Measurements from ENCODE around the gene UNC93A. TPM values are rescaled to one million over a fixed set of nuclear protein-coding genes. Genes with fewer than 3 reads are reported as not detected.
"Not testable (repeated sequence)": the region's sequence is repeated elsewhere in the genome, so short reads cannot be mapped to it uniquely, and the experiment has no call there.

Gene UNC93A
- total and polyA plus RNA-seq, 2 donors: 2.8 TPM

DNA sequence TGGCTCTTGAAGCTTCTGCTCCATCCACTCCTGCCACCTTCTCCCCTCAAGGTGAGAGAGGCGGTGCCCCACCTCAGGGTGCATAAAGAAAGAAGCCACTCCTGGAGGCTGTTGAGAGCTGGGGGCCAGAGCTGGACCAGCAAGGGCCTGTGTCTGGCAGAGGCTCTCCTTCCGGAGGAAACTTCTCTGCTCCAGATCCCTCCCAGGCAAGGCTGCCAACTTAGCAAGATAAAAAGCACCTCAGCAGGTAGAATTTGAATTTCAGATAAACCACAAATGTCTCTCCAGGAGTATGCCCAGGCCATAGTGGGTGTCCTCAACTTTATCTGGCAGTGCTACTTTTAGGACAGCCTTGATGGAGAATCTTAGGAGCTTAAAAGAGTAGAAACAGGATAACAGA lies 13.8 kb downstream of the UNC93A start:
- Histone ChIP-seq H3K36me3 (ENCODE audit: control insufficient read depth in 2 of 2, insufficient read depth in 2 of 2, low read length in 1 of 2) (no peaks in the 10 kb centered on the region), H3K4me3 (ENCODE audit: low read length in 2 of 2) (no peak overlapping the region), H3K27me3 (ENCODE audit: control insufficient read depth in 2 of 2, insufficient read depth in 1 of 2, low read length in 1 of 2) (peaks cover 0 to 2% of the 10 kb centered on the region in 2 donors), H3K4me1 (ENCODE audit: control insufficient read depth in 2 of 2, insufficient read depth in 2 of 2, low read length in 2 of 2) (peaks cover 14 to 25% of the 10 kb centered on the region in 2 donors), H3K27ac (ENCODE audit: low read depth in 1 of 2, low read length in 1 of 2) (no peak overlapping the region), H3K9me3 (ENCODE audit: control insufficient read depth in 2 of 2, insufficient read depth in 1 of 2, low read length in 1 of 2) (no peaks in the 10 kb centered on the region)
- DNase-seq (ENCODE audit: low read depth in 6 of 9, low spot score in 9 of 9): no peak
- 96% methylated on average over 2 of the region's 2 CpGs for WGBS

DNA sequence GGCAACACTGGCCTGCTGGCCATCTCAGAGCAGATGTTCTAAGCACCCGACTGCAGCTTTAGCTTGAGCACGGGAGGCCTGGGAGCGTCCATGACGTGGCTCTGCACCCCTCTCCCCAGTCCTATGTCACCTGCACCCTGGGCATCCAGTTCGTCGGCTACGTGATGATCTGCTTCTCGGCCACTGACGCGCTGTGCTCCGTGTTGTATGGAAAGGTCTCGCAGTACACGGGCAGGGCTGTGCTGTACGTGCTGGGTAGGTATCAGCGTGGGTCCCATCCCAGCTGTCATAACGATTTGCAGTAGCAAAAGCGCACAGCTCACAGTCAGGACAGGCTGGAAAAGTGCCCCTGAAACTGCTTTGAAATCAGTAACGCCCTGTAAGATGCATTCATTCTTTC lies 14.7 kb downstream of the UNC93A start:
- peaks cover 0 to 2% of the 10 kb centered on the region in 2 donors for H3K27me3 ChIP-seq (ENCODE audit: control insufficient read depth in 2 of 2, insufficient read depth in 1 of 2, low read length in 1 of 2)
- H3K4me3 ChIP-seq (ENCODE audit: low read length in 2 of 2): no peak overlapping the region
- no peak for DNase-seq (ENCODE audit: low read depth in 6 of 9, low spot score in 9 of 9)
- H3K9me3 ChIP-seq (ENCODE audit: control insufficient read depth in 2 of 2, insufficient read depth in 1 of 2, low read length in 1 of 2): no peaks in the 10 kb centered on the region
- no peak overlapping the region for H3K27ac ChIP-seq (ENCODE audit: low read depth in 1 of 2, low read length in 1 of 2)
- WGBS: 89% methylated on average over 18 of the region's 18 CpGs
- H3K4me1 ChIP-seq (ENCODE audit: control insufficient read depth in 2 of 2, insufficient read depth in 2 of 2, low read length in 2 of 2): peaks cover 6 to 16% of the 10 kb centered on the region in 2 donors
- H3K36me3 ChIP-seq (ENCODE audit: control insufficient read depth in 2 of 2, insufficient read depth in 2 of 2, low read length in 1 of 2): no peaks in the 10 kb centered on the region

DNA sequence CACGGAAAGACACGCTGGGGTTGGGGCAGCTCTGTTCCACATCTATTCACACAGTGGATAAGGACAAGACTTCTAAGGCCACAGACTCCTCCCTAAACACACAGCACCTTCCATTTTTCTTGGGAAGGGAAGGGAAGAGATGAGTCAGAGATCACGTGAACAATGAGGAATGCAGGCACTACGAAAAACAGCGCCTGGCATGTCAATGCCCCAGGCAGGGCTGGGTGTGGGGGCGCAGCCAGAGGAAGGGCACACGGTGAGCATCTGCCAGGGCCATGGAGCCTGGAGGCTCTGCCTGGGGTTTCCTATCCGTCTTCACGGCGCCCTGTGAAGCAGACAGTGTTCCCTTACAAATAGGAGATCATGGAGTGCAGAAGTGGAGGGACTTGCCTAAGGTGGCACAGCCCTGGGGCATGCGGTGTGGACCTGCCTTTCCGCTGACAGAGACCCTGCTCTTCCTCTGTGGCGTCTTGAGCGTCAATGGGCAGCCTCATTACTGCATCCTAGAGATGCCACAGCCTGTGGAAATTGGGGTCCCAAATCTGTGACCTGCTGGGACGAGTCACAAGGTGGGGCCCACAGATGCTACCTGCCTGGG lies 15.4 kb downstream of the UNC93A start:
- Histone ChIP-seq H3K4me3 (ENCODE audit: low read length in 2 of 2) (no peak overlapping the region), H3K36me3 (ENCODE audit: control insufficient read depth in 2 of 2, insufficient read depth in 2 of 2, low read length in 1 of 2) (no peaks in the 10 kb centered on the region), H3K4me1 (ENCODE audit: control insufficient read depth in 2 of 2, insufficient read depth in 2 of 2, low read length in 2 of 2) (peaks cover 3 to 9% of the 10 kb centered on the region in 2 donors), H3K27ac (ENCODE audit: low read depth in 1 of 2, low read length in 1 of 2) (no peak overlapping the region), H3K9me3 (ENCODE audit: control insufficient read depth in 2 of 2, insufficient read depth in 1 of 2, low read length in 1 of 2) (no peaks in the 10 kb centered on the region), H3K27me3 (ENCODE audit: control insufficient read depth in 2 of 2, insufficient read depth in 1 of 2, low read length in 1 of 2) (peaks cover 0 to 2% of the 10 kb centered on the region in 2 donors)
- 93% methylated on average over 15 of the region's 15 CpGs for WGBS
- DNase-seq (ENCODE audit: low read depth in 6 of 9, low spot score in 9 of 9): no peak

DNA sequence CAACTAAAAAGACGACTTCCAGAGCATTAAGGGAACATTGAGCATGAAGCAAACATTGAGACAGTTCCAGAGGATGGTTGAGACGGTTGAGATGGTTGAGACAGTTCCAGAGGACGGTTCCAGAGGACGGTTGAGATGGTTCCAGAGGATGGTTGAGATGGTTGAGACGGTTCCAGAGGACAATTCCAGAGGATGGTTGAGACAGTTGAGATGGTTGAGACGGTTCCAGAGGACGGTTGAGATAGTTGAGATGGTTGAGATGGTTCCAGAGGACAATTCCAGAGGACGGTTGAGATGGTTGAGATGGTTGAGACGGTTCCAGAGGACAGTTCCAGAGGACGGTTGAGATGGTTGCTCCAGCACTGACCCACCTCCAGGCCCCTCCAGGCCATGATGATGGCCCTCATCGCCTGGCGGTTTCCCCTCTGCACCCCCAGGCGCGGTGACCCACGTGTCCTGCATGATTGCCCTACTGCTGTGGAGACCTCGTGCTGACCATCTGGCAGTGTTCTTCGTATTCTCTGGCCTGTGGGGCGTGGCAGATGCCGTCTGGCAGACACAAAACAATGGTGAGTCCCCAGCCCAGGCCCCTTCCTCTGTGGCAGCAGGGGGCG lies 16.3 kb downstream of the UNC93A start:
- Histone ChIP-seq H3K9me3 (ENCODE audit: control insufficient read depth in 2 of 2, insufficient read depth in 1 of 2, low read length in 1 of 2) (no peaks in the 10 kb centered on the region), H3K4me1 (ENCODE audit: control insufficient read depth in 2 of 2, insufficient read depth in 2 of 2, low read length in 2 of 2) (no peaks in the 10 kb centered on the region), H3K27ac (ENCODE audit: low read depth in 1 of 2, low read length in 1 of 2) (no peak overlapping the region), H3K27me3 (ENCODE audit: control insufficient read depth in 2 of 2, insufficient read depth in 1 of 2, low read length in 1 of 2) (peaks cover 0 to 2% of the 10 kb centered on the region in 2 donors), H3K36me3 (ENCODE audit: control insufficient read depth in 2 of 2, insufficient read depth in 2 of 2, low read length in 1 of 2) (no peaks in the 10 kb centered on the region), H3K4me3 (ENCODE audit: low read length in 2 of 2) (no peak overlapping the region)
- no peak for DNase-seq (ENCODE audit: low read depth in 6 of 9, low spot score in 9 of 9)
- 86% methylated on average over 20 of the region's 20 CpGs for WGBS

- no peaks in the 10 kb centered on the region for H3K9me3 ChIP-seq (ENCODE audit: control insufficient read depth in 2 of 2, insufficient read depth in 1 of 2, low read length in 1 of 2)
- no peaks in the 10 kb centered on the region for H3K36me3 ChIP-seq (ENCODE audit: control insufficient read depth in 2 of 2, insufficient read depth in 2 of 2, low read length in 1 of 2)
- H3K27me3 ChIP-seq (ENCODE audit: control insufficient read depth in 2 of 2, insufficient read depth in 1 of 2, low read length in 1 of 2): peaks cover 0 to 2% of the 10 kb centered on the region in 2 donors
- no peak for DNase-seq (ENCODE audit: low read depth in 6 of 9, low spot score in 9 of 9)
- H3K4me1 ChIP-seq (ENCODE audit: control insufficient read depth in 2 of 2, insufficient read depth in 2 of 2, low read length in 2 of 2): no peaks in the 10 kb centered on the region
- 94% methylated on average over 5 of the region's 5 CpGs for WGBS
- no peak overlapping the region for H3K4me3 ChIP-seq (ENCODE audit: low read length in 2 of 2)
- no peak overlapping the region for H3K27ac ChIP-seq (ENCODE audit: low read depth in 1 of 2, low read length in 1 of 2)
Observed at GRCh38 chr6:167308207-167308606, 17.1 kb downstream of the UNC93A start.

- H3K4me1 ChIP-seq (ENCODE audit: control insufficient read depth in 2 of 2, insufficient read depth in 2 of 2, low read length in 2 of 2); H3K27ac ChIP-seq (ENCODE audit: low read depth in 1 of 2, low read length in 1 of 2); H3K9me3 ChIP-seq (ENCODE audit: control insufficient read depth in 2 of 2, insufficient read depth in 1 of 2, low read length in 1 of 2); DNase-seq (ENCODE audit: low read depth in 6 of 9, low spot score in 9 of 9); H3K27me3 ChIP-seq (ENCODE audit: control insufficient read depth in 2 of 2, insufficient read depth in 1 of 2, low read length in 1 of 2); H3K36me3 ChIP-seq (ENCODE audit: control insufficient read depth in 2 of 2, insufficient read depth in 2 of 2, low read length in 1 of 2); H3K4me3 ChIP-seq (ENCODE audit: low read length in 2 of 2): not testable (repeated sequence)
- WGBS: 92% methylated on average over 16 of the region's 17 CpGs
Observed at GRCh38 chr6:167309355-167310192, 18.5 kb downstream of the UNC93A start.

- Histone ChIP-seq H3K36me3 (ENCODE audit: control insufficient read depth in 2 of 2, insufficient read depth in 2 of 2, low read length in 1 of 2) (no peaks in the 10 kb centered on the region), H3K27me3 (ENCODE audit: control insufficient read depth in 2 of 2, insufficient read depth in 1 of 2, low read length in 1 of 2) (no peaks in the 10 kb centered on the region), H3K9me3 (ENCODE audit: control insufficient read depth in 2 of 2, insufficient read depth in 1 of 2, low read length in 1 of 2) (no peaks in the 10 kb centered on the region), H3K4me3 (ENCODE audit: low read length in 2 of 2) (no peak overlapping the region), H3K27ac (ENCODE audit: low read depth in 1 of 2, low read length in 1 of 2) (no peak overlapping the region), H3K4me1 (ENCODE audit: control insufficient read depth in 2 of 2, insufficient read depth in 2 of 2, low read length in 2 of 2) (no peaks in the 10 kb centered on the region)
- DNase-seq (ENCODE audit: low read depth in 6 of 9, low spot score in 9 of 9): no peak
- WGBS: 85% methylated on average over 2 of the region's 2 CpGs
Observed at GRCh38 chr6:167311286-167311685, 20.2 kb downstream of the UNC93A start.

DNA sequence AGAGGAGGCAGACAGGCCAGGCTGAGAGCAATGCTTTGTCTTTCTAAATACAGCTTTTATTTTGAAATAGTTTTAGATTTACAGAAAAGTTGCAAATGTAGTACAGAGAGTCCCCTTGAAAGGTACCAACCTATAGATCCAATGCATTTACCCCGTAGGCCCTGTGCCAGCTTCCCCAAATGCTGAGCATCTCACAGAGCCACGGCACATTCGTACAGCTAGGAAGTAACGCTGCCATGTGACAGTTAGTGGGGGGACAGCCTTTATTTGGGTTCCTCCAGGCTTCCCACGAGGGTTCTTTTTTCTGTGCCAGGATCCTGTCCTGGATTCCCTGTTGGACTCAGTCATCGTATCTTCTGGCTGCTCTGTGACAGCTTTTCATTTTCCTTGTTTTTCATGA lies 20.6 kb downstream of the UNC93A start:
- H3K27ac ChIP-seq (ENCODE audit: low read depth in 1 of 2, low read length in 1 of 2); H3K4me1 ChIP-seq (ENCODE audit: control insufficient read depth in 2 of 2, insufficient read depth in 2 of 2, low read length in 2 of 2); H3K4me3 ChIP-seq (ENCODE audit: low read length in 2 of 2); DNase-seq (ENCODE audit: low read depth in 6 of 9, low spot score in 9 of 9); H3K36me3 ChIP-seq (ENCODE audit: control insufficient read depth in 2 of 2, insufficient read depth in 2 of 2, low read length in 1 of 2); H3K9me3 ChIP-seq (ENCODE audit: control insufficient read depth in 2 of 2, insufficient read depth in 1 of 2, low read length in 1 of 2); H3K27me3 ChIP-seq (ENCODE audit: control insufficient read depth in 2 of 2, insufficient read depth in 1 of 2, low read length in 1 of 2): not testable (repeated sequence)
- 89% methylated on average over 6 of the region's 6 CpGs for WGBS

- Histone ChIP-seq H3K9me3 (ENCODE audit: control insufficient read depth in 2 of 2, insufficient read depth in 1 of 2, low read length in 1 of 2) (no peaks in the 10 kb centered on the region), H3K27ac (ENCODE audit: low read depth in 1 of 2, low read length in 1 of 2) (no peak overlapping the region), H3K4me1 (ENCODE audit: control insufficient read depth in 2 of 2, insufficient read depth in 2 of 2, low read length in 2 of 2) (peaks cover 3% of the 10 kb centered on the region in 2 donors), H3K36me3 (ENCODE audit: control insufficient read depth in 2 of 2, insufficient read depth in 2 of 2, low read length in 1 of 2) (no peaks in the 10 kb centered on the region), H3K27me3 (ENCODE audit: control insufficient read depth in 2 of 2, insufficient read depth in 1 of 2, low read length in 1 of 2) (no peaks in the 10 kb centered on the region), H3K4me3 (ENCODE audit: low read length in 2 of 2) (no peak overlapping the region)
- WGBS: 72% methylated on average over 11 of the region's 11 CpGs
- no peak for DNase-seq (ENCODE audit: low read depth in 6 of 9, low spot score in 9 of 9)
Observed at GRCh38 chr6:167314180-167314821, 23.2 kb downstream of the UNC93A start.
